H1 (cell line): ENCODE data around the gene OR56A5. TPM values are rescaled to one million over a fixed set of nuclear protein-coding genes. Genes with fewer than 3 reads are reported as not detected.

Source experiments
- CTCF ChIA-PET: fragments of 300-600 bp; sonication (Branson Sonifier 250); formaldehyde crosslinking; loops from one replicate; lab custom pipeline; 2021; ENCODE audit not compliant: partially characterized antibody; lab: Charles Lee
- POLR2A ChIA-PET: fragments of 300-600 bp; sonication (Branson Sonifier 250); formaldehyde crosslinking; loops from one replicate; lab custom pipeline; 2021; ENCODE audit warnings: inconsistent platforms; ENCODE audit not compliant: partially characterized antibody; lab: Charles Lee
- DNase-seq, 2 experiments: peaks; one replicate each; pipeline versions ENCODE4 v3.0.0 to v3.0.0-alpha.2; 2010 to 2022; ENCODE audit warnings: low spot score in 2 of 2, low read depth in 1 of 2, mixed read lengths in 1 of 2
- FAIRE-seq: peaks from 2 replicates; lab custom pipeline; 2011; peaks lifted over from hg19 to GRCh38; lab: Jason Lieb, UNC
- H2AFZ ChIP-seq: 2 replicates; pipeline ENCODE4 v1.8.1; 2012; ENCODE audit warnings: low read length, inconsistent platforms
- H2AK5ac ChIP-seq: 2 replicates; pipeline ENCODE4 v1.6.1; 2013; ENCODE audit warnings: low read depth, low read length
- H2BK120ac ChIP-seq: replicated peaks from 2 replicates; pipeline ENCODE3; 2013; ENCODE audit warnings: low read depth, low read length, inconsistent platforms
- H2BK12ac ChIP-seq: 2 replicates; pipeline ENCODE4 v1.6.1; 2013; ENCODE audit warnings: low read depth, low read length
- H2BK15ac ChIP-seq: 2 replicates; pipeline ENCODE4 v1.6.1; 2013; ENCODE audit warnings: low read length
- H2BK20ac ChIP-seq: 2 replicates; pipeline ENCODE4 v1.6.1; 2013; ENCODE audit warnings: low read length
- H2BK5ac ChIP-seq: 2 replicates; pipeline ENCODE4 v1.6.1; 2013; ENCODE audit warnings: low read depth, low read length
- H3K14ac ChIP-seq: 2 replicates; pipeline ENCODE4 v1.6.1; 2013; ENCODE audit warnings: inconsistent platforms; ENCODE audit not compliant: insufficient read length
- H3K18ac ChIP-seq: 2 replicates; pipeline ENCODE4 v1.6.1; 2013; ENCODE audit warnings: low read length; ENCODE audit errors: extremely low read depth
- H3K23ac ChIP-seq: 2 replicates; pipeline ENCODE4 v1.6.1; 2013; ENCODE audit warnings: inconsistent platforms; ENCODE audit not compliant: insufficient read length
- H3K23me2 ChIP-seq: 2 replicates; pipeline ENCODE4 v1.6.1; 2013; ENCODE audit warnings: low read depth, low read length
- H3K27ac ChIP-seq: 2 replicates; pipeline ENCODE4 v1.6.1; 2011; ENCODE audit warnings: low read depth, low read length, inconsistent platforms
- H3K27me3 ChIP-seq, 4 experiments: replicated peaks in 1 of 4; 1 replicate in 1 of 4; 2 replicates in 3 of 4; pipeline versions ENCODE4 v1.6.1 to v1.8.1; 2011 to 2013; ENCODE audit warnings: low read length in 3 of 4, mild to moderate bottlenecking in 3 of 4, inconsistent platforms in 2 of 4, mixed read lengths in 2 of 4, moderate library complexity in 1 of 4; ENCODE audit not compliant: control insufficient read depth in 3 of 4, insufficient read depth in 3 of 4; ENCODE audit errors: extremely low read depth in 1 of 4
- H3K36me3 ChIP-seq, 4 experiments: 2 replicates each; pipeline versions ENCODE4 v1.6.1 to v1.8.1; 2011 to 2013; ENCODE audit warnings: mild to moderate bottlenecking in 4 of 4, low read length in 3 of 4, moderate library complexity in 2 of 4, control low read depth in 1 of 4, inconsistent platforms in 1 of 4; ENCODE audit not compliant: insufficient read depth in 4 of 4, control insufficient read depth in 2 of 4
- H3K4ac ChIP-seq: replicated peaks from 2 replicates; pipeline ENCODE3; 2013; ENCODE audit warnings: low read length, low read depth, mixed read lengths, inconsistent platforms; ENCODE audit not compliant: insufficient read length
- H3K4me1 ChIP-seq, 4 experiments: replicated peaks in 1 of 4; 1 replicate in 1 of 4; 2 replicates in 3 of 4; pipeline versions ENCODE4 v1.6.1 to v1.8.1; 2011 to 2013; ENCODE audit warnings: low read length in 3 of 4, inconsistent platforms in 2 of 4, mixed read lengths in 1 of 4; ENCODE audit not compliant: insufficient read depth in 4 of 4, control insufficient read depth in 3 of 4
- H3K4me2 ChIP-seq, 2 experiments: 2 replicates each; pipeline versions ENCODE4 v1.6.1 to v1.8.1; 2011 to 2013; ENCODE audit warnings: low read depth in 2 of 2, low read length in 2 of 2, control low read depth in 1 of 2, inconsistent platforms in 1 of 2, mild to moderate bottlenecking in 1 of 2; ENCODE audit not compliant: insufficient read depth in 1 of 2
- H3K4me3 ChIP-seq, 4 experiments: fragments of 200-600, 300-600 bp in 1 of 4; sonication (generic), shearing (Covaris generic), sonication (Bioruptor Twin) in 1 of 4; 2 replicates each; pipeline versions ENCODE4 v1.5.1 to v1.8.1; 2011 to 2016; ENCODE audit warnings: low read length in 4 of 4, low read depth in 3 of 4, control low read depth in 2 of 4, inconsistent platforms in 2 of 4, mild to moderate bottlenecking in 2 of 4, mixed read lengths in 1 of 4, moderate library complexity in 1 of 4; ENCODE audit not compliant: insufficient read depth in 2 of 4; ENCODE audit errors: extremely low read depth in 1 of 4
- H3K56ac ChIP-seq: replicated peaks from 2 replicates; pipeline ENCODE3; 2013; ENCODE audit warnings: low read depth, mild to moderate bottlenecking, mixed read lengths, low read length, inconsistent platforms; ENCODE audit not compliant: insufficient read length
- H3K79me1 ChIP-seq: 2 replicates; pipeline ENCODE4 v1.6.1; 2013; ENCODE audit warnings: low read depth, low read length, control low read depth
- H3K79me2 ChIP-seq, 2 experiments: 2 replicates each; pipeline versions ENCODE4 v1.6.1 to v1.8.1; 2012 to 2013; ENCODE audit warnings: low read length in 2 of 2, mild to moderate bottlenecking in 2 of 2, inconsistent platforms in 1 of 2; ENCODE audit not compliant: insufficient read depth in 2 of 2, control insufficient read depth in 1 of 2
- H3K9ac ChIP-seq, 4 experiments: replicated peaks in 1 of 4; 1 replicate in 1 of 4; 2 replicates in 3 of 4; pipeline versions ENCODE4 v1.6.1 to v1.8.1; 2011 to 2013; ENCODE audit warnings: low read depth in 3 of 4, low read length in 3 of 4, control low read depth in 2 of 4, mild to moderate bottlenecking in 2 of 4, moderate library complexity in 2 of 4, inconsistent platforms in 1 of 4; ENCODE audit errors: extremely low read depth in 1 of 4
- H3K9me3 ChIP-seq, 2 experiments: 2 replicates each; pipeline versions ENCODE4 v1.6.1 to v1.8.1; 2012 to 2013; ENCODE audit warnings: mild to moderate bottlenecking in 2 of 2, moderate library complexity in 2 of 2, control low read depth in 1 of 2, inconsistent platforms in 1 of 2, low read depth in 1 of 2, low read length in 1 of 2, mixed read lengths in 1 of 2; ENCODE audit not compliant: insufficient read depth in 2 of 2
- H4K20me1 ChIP-seq, 2 experiments: replicated peaks in 1 of 2; 2 replicates each; pipeline versions ENCODE3 to v1.8.1; 2011 to 2013; ENCODE audit warnings: inconsistent platforms in 2 of 2, low read length in 2 of 2, mild to moderate bottlenecking in 1 of 2; ENCODE audit not compliant: insufficient read depth in 2 of 2, control insufficient read depth in 1 of 2
- H4K5ac ChIP-seq: 2 replicates; pipeline ENCODE4 v1.6.1; 2013; ENCODE audit warnings: low read length, low read depth, mixed read lengths, inconsistent platforms; ENCODE audit not compliant: insufficient read length
- H4K8ac ChIP-seq: 2 replicates; pipeline ENCODE4 v1.8.0; 2013; ENCODE audit warnings: mild to moderate bottlenecking, moderate library complexity, low read length, inconsistent platforms; ENCODE audit not compliant: insufficient read depth; ENCODE audit errors: extremely low read depth
- H4K91ac ChIP-seq: replicated peaks from 2 replicates; pipeline ENCODE3; 2013; ENCODE audit warnings: low read length, mixed read lengths, inconsistent platforms; ENCODE audit not compliant: insufficient read length
- FOSL1 ChIP-seq: IDR thresholded peaks from 2 replicates; pipeline ENCODE4 v1.6.1; 2011; ENCODE audit warnings: mild to moderate bottlenecking, low read depth, low read length, moderate library complexity; ENCODE audit not compliant: insufficient read depth
- HDAC6 ChIP-seq: IDR thresholded peaks from one replicate; pipeline ENCODE4 v1.7.1; 2012; ENCODE audit warnings: low read depth, mild to moderate bottlenecking, inconsistent platforms, low read length, moderate library complexity
- KDM1A ChIP-seq: fragments of 200-600, 300-600 bp; sonication (generic); IDR thresholded peaks from 2 replicates; pipeline ENCODE4 v1.7.1; 2016; ENCODE audit warnings: mild to moderate bottlenecking, low read length, borderline replicate concordance
- RAD21 ChIP-seq, 2 experiments: IDR thresholded peaks in 1 of 2; conservative IDR thresholded peaks in 1 of 2; 2 replicates each; pipeline ENCODE4 v1.6.1; 2011; ENCODE audit warnings: low read depth in 2 of 2, low read length in 2 of 2, improper control_type of control experiment in 1 of 2, inconsistent platforms in 1 of 2, mild to moderate bottlenecking in 1 of 2, moderate library complexity in 1 of 2
- SIX5 ChIP-seq: IDR thresholded peaks from 2 replicates; pipeline ENCODE4 v1.6.1; 2011; ENCODE audit warnings: mild to moderate bottlenecking, low read depth, low read length
- WGBS, 2 experiments: shearing (Covaris generic) in 1 of 2; methylation state at CpG; one replicate each; pipeline versions ENCODE4 v1.1.6 to v1.1.7; 2013 to 2015; ENCODE audit warnings: low lambda C conversion rate in 2 of 2, mixed read lengths in 2 of 2, inconsistent platforms in 1 of 2, low coverage in 1 of 2, missing lambda C conversion rate in 1 of 2; ENCODE audit not compliant: insufficient replicate concordance in 2 of 2, insufficient coverage in 1 of 2, insufficient read length in 1 of 2; ENCODE audit errors: extremely low coverage in 1 of 2, missing lambda C conversion rate in 1 of 2; 5-methylcytosine and 5-hydroxymethylcytosine counted together
- polyA plus RNA-seq, 7 experiments: library from polyadenylated mRNA; depleted of rRNA in 3 of 7; stranded (reverse) in 5 of 7; unstranded in 2 of 7; fragments of >200 nt in 5 of 7; fragments of 200-250 nt in 2 of 7; gene quantifications; 1 replicate in 5 of 7; 2 replicates in 1 of 7; 4 replicates in 1 of 7; pipeline versions ENCODE4 v1.2.1 to v1.2.3, GENCODE V29; 2011 to 2013; ENCODE audit warnings: missing spikeins in 2 of 7, mixed read lengths in 2 of 7
- total RNA-seq: library from RNA; stranded (reverse); fragmentation: NEBNext Ultra II Directional; extraction: Animal tissue kit (Norgen Biotek cat#: 25700); gene quantifications from 2 replicates; pipeline ENCODE4 v1.2.1, GENCODE V29; 2021

OR56A5 gene
- total and polyA plus RNA-seq, 2 of the 8 experiments (the other 6 are each of a cell fraction or from before 2014, with no cell fraction given), result 0.14 TPM; not detected in 1

GRCh38 chr11:5989203-5989602, 20.9 kb upstream of the OR56A5 start:
- 87% methylated on average over 4 of the region's 4 CpGs; no CpG with 5 or more reads in 1 of the 2 experiments for whole genome bisulfite sequencing, 2 experiments
- Histone ChIP-seq H3K4ac (no peak overlapping the region), H3K4me3 (no peak overlapping the region), H2BK5ac (no peak overlapping the region), H3K4me1 (no peaks in the 10 kb centered on the region), H3K9me3 (no peaks in the 10 kb centered on the region), H3K27ac (no peak overlapping the region), H3K56ac (no peak overlapping the region), H2BK15ac (no peak overlapping the region), H3K27me3 (no peaks in the 10 kb centered on the region), H3K79me2 (no peaks in the 10 kb centered on the region), H3K9ac (no peak overlapping the region), H2AK5ac (no peak overlapping the region), H4K91ac (no peak overlapping the region), H3K18ac (no peak overlapping the region), H3K23ac (no peak overlapping the region), H2BK12ac (no peak overlapping the region), H4K8ac (no peak overlapping the region), H4K20me1 (no peaks in the 10 kb centered on the region), H4K5ac (no peak overlapping the region), H2BK120ac (no peak overlapping the region), H3K79me1 (no peaks in the 10 kb centered on the region), H3K36me3 (no peaks in the 10 kb centered on the region), H3K4me2 (no peak overlapping the region), H3K14ac (no peak overlapping the region), H2BK20ac (no peak overlapping the region), H2AFZ (no peak overlapping the region), H3K23me2 (no peaks in the 10 kb centered on the region)
- ChIA-PET CTCF (interaction anchor here (2.3 kb wide), 1 partner anchor 373 kb away, joined by 6 read pairs; no protein-coding TSS in a partner anchor), POLR2A (no interaction called here)
- no peak for FAIRE-seq
- TF ChIP-seq FOSL1 (no peak), RAD21 (IDR thresholded peaks at IDR 0.05 in 1 of 2, conservative IDR thresholded peaks at IDR 0.05 in 1 of 2; ENCODE audit: low read depth in 2 of 2, low read length in 2 of 2) (no peak), SIX5 (no peak), KDM1A (no peak), HDAC6 (no peak)
- TF ChIP-seq, all 59 proteins: peak for 0
- no peak for DNase-seq
